NCI-H1092 (cell line): ENCODE results near the gene ZNF571.

Experiments used
- DNase-seq: peaks from one replicate; lab custom pipeline; 2025; lab: John Stamatoyannopoulos, UW

The ZNF571 gene

DNA sequence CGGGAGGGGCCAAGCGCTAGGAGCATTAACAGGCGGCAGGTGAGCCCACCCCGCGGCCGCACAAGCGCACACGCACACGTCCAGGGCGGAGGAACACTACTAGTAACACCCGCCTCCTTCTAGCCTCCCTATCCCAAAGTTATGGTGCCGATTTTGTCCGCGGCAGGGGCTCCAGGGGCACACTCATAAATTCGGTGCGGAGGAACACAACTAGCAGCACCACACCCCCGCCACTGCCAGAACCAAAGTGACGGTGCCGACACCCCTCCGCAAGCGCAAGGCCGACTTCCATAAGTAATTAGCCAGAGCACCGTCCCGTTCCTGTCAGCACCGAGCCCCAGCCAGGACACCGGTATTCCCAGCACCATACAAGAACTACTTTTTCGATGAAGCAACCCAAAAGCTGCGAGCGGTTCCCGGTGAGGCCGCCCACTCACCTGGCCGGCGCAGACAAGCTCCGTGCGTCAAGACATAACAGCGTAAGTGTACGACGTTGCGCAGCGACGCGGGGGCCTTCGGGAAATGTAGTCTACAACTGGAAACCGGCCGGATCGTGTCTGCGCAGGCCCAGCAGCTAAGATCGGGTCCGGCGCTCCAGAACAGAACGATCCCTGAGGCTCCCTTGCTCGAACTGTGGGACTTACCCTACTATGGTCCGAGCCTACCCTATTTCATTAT is at the start of gene ZNF571, which contains the start of gene ZNF540:
TSS of gene ZNF571 (minus strand) at position 489 of the 678 bp plus-strand sequence. CDS start 8,116 bp downstream, outside the sequence.
TSS of gene ZNF540 (plus strand) at position 573 of the 678 bp plus-strand sequence. CDS start 3,572 bp downstream, outside the sequence.
- peak; percentile 86 for DNase-seq

DNA sequence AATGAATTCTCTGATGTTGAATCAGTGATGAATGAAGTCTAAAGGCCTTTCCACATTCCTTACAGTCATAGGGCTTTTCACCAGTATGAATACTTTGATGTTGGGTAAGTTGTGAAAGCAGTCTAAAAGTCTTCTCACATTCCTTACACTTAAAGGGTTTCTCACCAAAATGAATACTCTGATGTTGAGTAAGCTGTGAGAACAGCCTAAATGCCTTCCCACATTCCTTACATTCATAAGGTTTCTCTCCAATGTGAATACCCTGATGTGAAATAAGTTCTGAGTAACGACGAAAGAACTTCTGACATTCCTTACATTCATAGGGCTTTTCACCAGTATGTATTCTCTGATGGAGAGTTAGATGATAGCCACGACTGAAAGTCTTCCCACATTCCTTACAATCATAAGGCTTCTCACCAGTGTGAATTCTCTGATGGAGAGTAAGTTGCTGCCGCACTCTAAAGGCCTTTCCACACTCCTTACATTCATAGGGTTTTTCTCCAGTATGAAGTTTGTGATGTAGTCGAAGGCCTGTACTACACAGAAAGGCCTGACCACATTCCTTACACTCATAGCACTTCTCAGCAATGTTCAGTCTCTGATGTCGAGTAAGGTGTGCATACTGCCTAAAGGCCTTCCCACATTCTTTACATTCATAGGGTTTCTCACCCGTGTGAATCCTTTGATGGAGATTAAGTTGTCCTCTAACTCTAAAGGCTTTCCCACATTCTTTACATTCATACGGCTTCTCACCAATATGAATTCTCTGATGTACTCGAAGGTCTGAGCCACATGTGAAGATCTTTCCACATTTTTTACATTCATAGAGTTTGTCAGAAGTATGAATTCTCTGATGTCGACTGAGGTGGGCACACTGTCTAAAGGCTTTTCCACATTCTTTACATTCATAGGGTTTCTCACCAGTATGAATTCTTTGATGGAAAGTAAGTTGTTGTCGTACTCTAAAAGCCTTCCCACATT is 40.8 kb upstream of the ZNF571 start:
- DNase-seq, result no peak

GRCh38 chr19:37594982-37595382 is 390 bp upstream of the ZNF571 start:
- DNase-seq, result peak; percentile 5

GRCh38 chr19:37593996-37594303 is 642 bp downstream of the ZNF571 start:
- no peak for DNase-seq

GRCh38 chr19:37583340-37583739 is 11.3 kb downstream of the ZNF571 start:
- no peak for DNase-seq

DNA sequence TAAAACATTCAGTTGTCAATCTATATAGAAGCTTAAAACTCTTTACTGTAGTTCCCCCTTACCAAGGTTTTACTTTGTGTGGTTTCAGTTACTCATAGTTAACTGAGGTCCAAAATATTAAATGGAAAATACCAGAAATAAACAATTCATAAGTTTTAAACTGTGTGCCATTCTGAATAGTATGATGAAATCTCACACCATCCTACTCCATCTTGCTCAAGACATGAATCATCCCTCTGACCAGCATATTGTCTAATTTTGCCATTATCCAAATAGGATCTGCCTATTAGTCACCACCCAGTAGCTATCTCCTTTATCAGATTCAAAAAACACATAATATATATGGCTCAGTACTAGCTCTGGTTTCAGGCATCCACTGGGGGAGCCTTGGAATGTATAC is 22.4 kb downstream of the ZNF571 start:
- no peak for DNase-seq

DNA sequence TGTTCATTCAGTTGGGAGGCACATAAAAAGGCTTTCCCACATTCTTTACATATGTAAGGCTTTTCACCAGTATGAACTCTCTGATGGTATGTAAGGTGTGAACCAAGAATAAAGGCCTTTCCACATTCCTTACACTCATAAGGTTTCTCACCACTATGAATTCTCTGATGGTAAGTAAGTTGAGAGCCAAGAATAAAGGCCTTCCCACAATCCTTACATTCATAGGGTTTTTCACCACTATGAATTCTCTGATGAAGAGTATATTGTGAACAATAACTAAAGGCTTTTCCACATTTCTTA is 29.3 kb downstream of the ZNF571 start:
- no peak for DNase-seq

GRCh38 chr19:37564624-37565369 is 29.8 kb downstream of the ZNF571 start:
- DNase-seq, result no peak

DNA sequence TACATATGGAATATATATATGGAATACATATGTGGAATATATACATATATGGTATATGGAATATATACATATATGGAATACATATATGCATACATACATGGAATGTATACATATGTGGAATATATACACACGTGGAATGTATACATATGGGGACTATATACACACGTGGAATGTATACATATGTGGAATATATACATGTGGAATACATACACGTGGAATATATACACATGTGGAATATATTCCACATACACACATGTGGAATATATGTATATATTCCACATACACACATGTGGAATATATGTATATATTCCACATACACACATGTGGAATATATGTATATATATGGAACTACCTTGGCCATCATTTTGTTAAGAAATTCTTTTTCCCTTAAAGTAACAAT is 31.1 kb downstream of the ZNF571 start:
- DNase-seq, result no peak

- no peak for DNase-seq
Observed at GRCh38 chr19:37551129-37551993, 43.2 kb downstream of the ZNF571 start.

- no peak for DNase-seq
Observed at GRCh38 chr19:37537391-37537947, 57.1 kb downstream of the ZNF571 start.

DNA sequence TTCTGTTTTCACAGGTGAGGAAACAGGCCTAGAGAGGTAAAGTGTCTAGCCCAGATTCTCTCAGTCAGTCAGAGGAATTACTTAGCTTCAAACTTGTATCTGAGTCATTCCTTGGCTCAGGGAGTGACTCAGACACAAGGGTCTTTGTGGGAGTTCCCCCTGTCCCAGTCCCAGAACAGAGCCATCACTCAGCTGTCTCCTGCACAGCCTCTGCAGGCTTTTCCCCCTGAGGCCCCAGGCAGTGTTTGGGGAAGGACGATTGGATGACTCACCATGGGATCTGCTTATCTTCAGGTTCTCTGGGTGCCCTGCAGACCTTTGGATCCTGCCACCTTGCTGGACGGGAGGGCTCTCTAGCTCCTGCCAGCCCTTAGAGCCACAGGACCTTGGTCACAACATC is 74.7 kb downstream of the ZNF571 start:
- no peak for DNase-seq
